ENCODE results near the gene G6PC2.
"Not testable (repeated sequence)": the region's sequence is repeated elsewhere in the genome, so short reads cannot be mapped to it uniquely, and the experiment has no call there.

G6PC2 gene, protein sequence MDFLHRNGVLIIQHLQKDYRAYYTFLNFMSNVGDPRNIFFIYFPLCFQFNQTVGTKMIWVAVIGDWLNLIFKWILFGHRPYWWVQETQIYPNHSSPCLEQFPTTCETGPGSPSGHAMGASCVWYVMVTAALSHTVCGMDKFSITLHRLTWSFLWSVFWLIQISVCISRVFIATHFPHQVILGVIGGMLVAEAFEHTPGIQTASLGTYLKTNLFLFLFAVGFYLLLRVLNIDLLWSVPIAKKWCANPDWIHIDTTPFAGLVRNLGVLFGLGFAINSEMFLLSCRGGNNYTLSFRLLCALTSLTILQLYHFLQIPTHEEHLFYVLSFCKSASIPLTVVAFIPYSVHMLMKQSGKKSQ

DNA sequence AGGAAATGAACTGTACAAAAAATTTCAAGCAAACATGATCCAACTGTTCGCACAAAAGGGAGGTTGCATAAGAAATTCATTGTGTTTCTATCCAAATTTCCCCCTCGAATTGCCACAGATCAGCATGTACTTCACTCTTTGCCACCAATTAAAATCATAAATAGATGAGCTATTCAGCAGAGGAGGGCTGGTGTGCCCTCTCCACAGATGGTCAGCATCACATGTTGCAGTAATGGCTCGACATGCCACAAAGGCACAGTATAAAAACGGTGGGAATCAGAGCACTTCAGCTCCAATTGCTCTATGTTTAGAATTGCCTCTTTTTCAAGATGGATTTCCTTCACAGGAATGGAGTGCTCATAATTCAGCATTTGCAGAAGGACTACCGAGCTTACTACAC lies at the start of gene G6PC2:
TSS of gene G6PC2 (plus strand) at position 289 of the 400 bp plus-strand sequence. CDS start at position 330, 41 bp downstream.
- no peak for DNase-seq (ENCODE audit: low read depth)

DNA sequence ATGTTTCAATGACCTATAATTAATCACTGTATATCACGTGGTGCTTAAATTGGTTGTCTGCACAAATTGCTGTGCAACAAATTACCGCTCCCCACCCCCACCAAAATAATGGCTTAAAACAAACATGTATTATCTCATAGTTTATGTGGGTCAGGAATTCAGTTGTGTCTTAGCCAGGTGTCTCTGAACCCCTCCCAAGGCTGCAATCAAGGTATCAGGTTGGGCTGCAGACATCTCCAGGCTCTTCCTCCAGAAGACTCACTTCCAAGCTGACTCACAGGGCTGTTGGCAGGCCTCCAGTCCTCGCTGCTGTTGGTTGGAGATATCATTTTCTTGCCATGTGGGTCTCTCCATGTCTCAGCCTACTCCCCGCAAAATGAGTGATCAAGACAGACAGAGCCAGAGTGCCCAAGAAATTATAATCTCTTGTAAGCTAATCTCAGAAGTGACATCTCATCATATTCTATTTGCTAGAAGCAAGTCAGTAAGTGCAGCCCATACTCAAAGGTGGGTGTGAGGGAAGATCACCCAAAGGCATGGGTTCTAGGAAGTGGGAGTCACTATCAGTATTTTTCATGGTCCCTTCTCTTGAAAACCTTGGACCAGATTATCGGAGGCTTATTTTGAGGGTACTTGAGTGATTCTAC lies 49.3 kb upstream of the G6PC2 start:
- peak; percentile 86 for DNase-seq (ENCODE audit: low read depth)

DNA sequence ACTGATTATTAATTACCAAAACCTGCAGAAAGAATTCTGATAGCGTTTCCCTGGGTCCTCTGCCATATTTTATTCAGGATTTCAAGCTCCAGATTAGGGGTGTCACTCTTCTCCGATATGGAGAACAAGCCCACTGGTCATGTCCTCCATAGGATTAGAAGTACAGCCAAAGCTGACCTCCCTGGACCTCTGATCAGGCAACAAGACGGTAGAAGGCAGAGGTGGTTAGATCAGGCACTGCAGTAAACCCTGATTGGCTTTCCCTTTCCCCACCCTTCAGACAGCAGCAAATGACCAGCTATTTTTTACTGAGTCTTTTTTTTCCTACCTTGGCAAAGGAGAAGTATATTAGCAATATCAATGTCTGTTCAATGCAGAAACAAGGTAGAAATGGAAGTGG lies 48.6 kb upstream of the G6PC2 start:
- DNase-seq (ENCODE audit: low read depth) = no peak

DNA sequence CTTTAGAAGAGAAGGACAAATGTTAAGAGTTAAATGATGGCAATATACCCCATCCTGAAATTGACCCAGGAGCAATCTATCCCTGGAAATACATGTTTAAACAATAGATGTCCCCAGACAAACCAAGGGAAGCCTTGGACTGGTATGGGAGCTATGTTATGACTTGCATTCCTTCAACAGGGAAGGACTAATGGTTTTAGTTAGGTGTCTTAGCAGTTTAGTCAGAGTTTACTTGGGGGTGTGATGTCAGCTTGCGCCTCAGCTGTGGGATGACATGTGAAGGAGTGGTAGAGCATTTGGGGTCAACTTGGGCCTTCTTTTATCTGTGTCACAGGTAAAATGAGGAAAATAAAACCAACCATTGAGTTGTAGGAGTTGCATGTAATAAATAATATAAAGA lies 47.6 kb upstream of the G6PC2 start:
- no peak for DNase-seq (ENCODE audit: low read depth)

DNA sequence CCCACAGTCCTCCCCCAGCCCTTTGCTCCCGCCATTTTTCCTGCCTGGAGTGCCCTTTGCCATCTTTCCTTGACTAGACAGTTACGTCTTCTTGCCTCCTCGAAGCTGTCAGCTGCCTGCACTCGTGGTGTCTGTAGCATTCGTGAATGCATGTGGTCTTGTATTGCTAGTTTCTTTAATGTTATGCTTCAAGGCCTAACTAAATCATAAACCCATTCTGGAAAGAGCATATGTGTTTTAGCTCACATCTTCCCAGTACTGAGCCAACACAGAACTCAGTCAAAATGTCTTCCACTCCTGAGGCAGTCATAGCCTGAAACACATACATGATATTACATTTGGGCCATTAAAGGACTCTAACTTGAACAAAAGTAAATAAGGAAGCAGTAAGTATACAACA lies 46.4 kb upstream of the G6PC2 start:
- no peak for DNase-seq (ENCODE audit: low read depth)

DNA sequence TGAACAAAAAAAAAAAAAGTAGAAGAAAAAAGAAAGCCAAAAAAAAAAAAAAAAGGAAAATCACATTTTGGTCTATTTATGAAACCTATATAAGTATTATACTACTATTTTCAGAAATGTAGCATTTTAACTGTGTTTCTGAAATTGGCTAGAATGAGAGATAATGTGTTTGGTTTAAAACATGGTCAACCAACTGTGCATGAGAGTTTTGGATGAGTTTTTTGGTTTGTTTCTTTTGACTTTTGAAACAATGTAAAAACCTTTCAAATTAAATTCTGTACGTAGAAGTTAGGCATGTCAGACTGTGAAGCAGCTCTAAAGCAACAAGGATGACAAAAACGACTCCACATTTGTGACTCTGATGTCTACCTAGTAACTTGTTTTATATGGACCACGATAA lies 45.5 kb upstream of the G6PC2 start:
- no peak for DNase-seq (ENCODE audit: low read depth)

DNA sequence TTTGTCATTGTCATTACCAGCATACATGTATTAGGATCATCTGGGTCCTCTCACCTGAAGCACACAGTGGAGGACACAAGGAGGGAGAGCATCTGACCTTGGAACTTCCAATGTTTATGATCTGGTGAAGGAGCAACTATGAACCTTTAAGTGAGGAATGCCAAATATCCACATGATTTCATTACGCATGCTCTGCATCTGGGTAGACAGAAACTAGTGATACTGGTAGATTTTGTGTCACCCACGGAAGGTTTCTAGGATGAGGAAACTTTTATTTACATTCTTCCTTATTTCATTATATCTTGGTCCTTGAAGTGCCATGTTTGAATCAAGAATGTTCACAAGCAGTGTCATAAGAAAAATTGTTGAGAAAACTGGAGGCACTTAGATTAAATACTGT lies 42.9 kb upstream of the G6PC2 start:
- peak; percentile 53 for DNase-seq (ENCODE audit: low read depth)

DNA sequence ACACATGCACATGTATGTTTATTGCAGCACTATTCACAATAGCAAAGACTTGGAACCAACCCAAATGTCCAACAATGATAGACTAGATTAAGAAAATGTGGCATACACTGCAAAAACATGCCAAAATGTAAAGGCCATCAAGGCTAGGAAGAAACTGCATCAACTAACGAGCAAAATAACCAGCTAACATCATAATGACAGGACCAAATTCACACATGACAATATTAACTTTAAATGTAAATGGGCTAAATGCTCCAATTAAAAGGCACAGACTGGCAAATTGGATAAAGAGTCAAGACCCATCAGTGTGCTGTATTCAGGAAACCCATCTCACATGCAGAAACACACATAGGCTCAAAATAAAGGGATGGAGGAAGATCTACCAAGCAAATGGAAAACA lies 33.9 kb upstream of the G6PC2 start:
- DNase-seq (ENCODE audit: low read depth) = not testable (repeated sequence)

DNA sequence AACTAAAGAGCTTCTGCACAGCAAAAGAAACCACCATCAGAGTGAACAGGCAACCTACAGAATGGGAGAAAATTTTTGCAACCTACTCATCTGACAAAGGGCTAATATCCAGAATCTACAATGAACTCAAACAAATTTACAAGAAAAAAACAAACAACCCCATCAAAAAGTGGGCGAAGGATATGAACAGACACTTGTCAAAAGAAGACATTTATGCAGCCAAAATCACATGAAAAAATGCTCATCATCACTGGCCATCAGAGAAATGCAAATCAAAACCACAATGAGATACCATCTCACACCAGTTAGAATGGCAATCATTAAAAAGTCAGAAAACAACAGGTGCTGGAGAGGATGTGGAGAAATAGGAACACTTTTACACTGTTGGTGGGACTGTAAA lies 30.7 kb upstream of the G6PC2 start:
- DNase-seq (ENCODE audit: low read depth) = not testable (repeated sequence)

DNA sequence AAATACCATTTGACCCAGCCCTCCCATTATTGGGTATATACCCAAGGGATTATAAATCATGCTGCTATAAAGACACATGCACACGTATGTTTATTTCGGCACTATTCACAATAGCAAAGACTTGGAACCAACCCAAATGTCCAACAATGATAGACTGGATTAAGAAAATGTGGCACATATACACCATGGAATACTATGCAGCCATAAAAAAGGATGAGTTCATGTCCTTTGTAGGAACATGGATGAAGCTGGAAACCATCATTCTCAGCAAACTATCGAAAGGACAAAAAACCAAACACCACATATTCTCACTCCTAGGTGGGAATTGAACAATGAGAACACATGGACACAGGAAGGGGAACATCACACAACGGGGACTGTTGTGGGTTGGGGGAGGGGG lies 30.3 kb upstream of the G6PC2 start:
- DNase-seq (ENCODE audit: low read depth) = not testable (repeated sequence)

DNA sequence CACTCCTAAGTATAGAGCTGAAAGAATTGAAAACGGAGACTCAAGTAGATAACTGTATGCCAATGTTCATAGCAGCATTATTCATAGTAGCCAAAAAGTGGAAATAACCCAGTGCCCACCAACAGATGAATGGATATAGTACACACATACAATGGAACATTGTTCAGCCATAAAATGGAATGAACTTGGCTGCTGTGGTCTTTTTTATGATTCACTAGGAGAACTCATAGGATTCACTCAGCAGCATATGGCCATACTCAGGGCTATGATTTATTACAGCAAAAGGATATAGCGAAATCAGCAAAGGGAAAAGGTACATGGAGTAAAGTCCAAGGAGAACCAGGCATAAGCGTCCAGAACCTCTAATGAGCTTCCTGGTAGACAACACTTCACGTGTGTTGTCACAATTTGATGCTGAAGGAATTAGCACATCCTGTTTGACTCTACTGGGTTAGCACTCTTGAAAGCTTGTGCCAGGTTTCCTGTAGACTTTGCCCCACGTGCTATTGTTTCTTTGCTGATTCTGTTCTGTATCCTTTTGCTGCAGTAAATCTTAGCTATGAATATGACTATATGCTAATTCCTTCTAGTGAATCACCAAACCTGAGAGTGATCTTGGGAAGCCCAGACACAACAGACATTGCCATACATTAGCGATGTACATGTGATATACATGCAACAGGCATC lies 26.6 kb upstream of the G6PC2 start:
- DNase-seq (ENCODE audit: low read depth) = no peak

DNA sequence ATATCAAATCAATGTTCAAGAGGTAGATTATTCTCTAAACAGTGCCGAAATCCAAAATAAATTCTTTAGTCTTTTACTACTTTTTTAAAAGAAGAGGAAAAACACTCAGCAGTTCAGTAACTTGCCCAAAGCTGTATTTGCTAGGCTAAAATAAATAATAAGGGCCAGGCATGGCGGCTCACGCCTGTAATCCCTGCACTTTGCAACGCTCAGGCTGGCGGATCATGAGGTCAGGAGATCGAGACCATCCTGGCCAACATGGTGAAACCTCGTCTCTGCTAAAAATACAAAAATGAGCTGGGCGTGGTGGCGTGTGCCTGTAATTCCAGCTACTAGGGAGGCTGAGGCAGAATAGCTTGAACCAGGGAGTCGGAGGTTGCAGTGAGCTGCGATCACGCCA lies 18.9 kb upstream of the G6PC2 start:
- DNase-seq (ENCODE audit: low read depth) = not testable (repeated sequence)

DNA sequence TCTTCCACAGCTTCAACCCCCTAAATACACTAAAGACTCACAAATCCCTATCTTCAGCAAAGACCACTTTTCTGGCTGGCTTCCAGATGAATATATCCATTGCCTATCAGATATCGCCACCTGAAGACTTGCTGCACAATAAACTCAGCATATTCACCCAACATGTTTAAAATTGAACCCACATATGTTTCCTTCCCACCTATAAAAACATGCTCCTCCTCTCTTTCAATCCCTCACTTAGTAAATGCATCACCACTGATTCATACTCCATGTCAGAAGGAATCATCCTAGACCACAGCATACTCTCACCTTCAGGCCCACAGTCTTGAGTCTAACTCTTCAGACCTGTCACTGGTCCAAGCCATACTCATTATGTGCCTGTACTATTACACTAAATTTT lies 16.1 kb upstream of the G6PC2 start:
- peak; percentile 32 for DNase-seq (ENCODE audit: low read depth)

DNA sequence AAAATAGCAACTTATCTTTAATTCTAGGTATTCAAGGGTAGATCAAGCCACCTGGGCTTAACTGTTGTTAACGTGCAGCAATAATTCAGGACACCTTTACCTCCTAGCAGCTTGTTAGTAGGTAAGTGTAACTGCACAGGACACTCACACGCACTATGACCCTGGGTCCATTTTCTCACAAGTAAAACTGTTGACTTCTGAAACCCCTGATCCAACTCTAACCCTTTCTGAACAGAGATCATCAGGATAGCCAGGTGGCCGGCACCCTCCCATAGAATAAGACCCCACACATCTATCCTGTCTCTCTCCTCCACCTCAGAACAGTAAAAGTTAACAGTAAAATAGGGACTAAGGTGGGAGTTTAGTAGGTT lies 11.5 kb upstream of the G6PC2 start:
- DNase-seq (ENCODE audit: low read depth) = no peak

DNA sequence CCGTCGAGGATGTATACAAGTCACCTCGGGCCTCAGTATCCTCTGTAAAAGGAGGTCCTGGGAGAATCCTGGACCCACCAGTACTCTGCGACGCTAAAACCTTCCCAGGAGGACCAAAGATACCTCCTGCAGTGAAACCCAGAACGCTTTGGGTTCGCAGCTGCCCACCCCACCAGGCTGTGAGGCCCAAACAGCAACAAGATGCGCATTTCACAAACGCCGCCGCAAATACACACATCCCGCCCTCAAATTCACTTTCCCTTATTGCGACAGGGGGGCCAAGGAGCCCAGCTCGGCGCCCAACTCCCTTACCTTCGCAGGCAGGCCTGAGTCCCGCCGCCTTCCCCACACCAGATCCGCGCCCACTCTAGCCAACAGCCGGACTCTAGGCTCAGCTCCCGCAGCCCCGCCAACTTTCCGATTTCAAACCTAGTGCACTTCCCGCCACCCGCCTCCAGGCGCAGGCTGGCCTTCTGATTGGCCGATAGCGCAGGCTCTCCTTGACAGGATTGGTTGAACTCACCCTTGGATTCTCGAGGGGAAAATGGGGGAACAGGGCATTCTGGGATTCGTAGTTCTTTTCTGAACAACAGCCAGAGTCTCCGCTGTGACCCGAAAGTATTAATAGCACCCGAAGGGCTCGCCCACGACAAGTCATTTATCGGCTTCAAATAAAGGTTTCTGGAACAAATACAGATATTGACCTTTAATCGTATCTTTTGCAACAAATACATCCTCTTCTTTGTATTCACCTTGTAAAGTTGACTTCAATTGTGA lies 10.9 kb upstream of the G6PC2 start, which contains the start of gene SPC25:
TSS of gene SPC25 (minus strand) at position 425 of the 777 bp plus-strand sequence. CDS start 911 bp downstream, outside the sequence.
- peak; percentile 81 for DNase-seq (ENCODE audit: low read depth)

DNA sequence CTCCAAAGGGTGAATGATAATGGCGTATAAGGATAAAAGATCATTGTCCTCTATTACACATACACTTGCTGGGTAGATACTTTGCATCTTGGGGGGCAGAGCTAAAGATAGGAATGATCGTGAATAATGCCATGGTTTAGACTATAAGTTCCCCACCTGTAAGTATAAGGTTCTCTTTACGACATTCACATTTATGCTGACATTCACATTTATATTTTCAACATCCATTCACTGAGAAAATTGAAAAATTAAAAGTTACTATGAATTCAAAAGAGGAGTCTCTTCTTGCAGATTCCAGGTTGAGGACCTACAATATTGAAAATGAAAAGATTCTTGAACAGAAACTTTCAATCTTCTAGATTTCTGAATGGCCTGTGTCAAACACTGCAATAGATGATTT lies 8.8 kb upstream of the G6PC2 start:
- DNase-seq (ENCODE audit: low read depth) = no peak

DNA sequence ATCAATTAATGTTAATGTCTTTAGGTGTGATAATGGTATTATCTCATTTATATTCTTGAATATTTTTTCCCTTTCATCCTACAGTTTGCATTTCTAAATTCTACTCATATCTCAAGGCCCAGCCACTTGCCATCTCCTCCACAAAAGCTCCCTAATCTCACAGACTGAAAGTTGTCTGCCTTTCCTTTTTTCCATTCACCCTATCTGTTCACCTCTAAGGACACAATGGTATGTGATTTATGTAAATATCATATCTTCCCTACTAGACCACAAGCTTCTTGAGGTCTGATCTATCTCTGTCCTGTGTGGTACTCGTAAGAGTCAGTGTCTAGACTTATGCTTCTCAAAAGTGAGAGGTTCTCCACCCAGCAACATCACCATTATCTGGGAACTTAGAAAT lies 7.0 kb upstream of the G6PC2 start:
- no peak for DNase-seq (ENCODE audit: low read depth)

DNA sequence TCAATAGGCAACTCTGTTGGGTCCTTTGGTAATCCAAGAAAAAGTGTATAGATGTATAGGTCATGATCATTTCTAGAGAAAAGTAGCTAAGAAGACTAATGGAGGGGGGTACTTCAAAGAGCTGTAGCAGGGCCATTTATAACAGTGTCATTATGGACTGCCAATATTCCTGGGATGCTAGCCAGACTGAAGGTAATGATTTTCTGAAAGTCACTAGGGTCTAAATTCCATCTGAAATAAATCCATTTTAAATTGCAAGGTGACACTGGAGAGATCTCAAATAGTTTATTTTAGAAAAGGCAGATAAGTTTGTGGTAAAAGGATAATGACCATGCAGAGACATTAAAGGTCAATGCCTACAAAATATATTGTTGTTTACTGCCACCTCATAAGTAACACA lies 6.4 kb upstream of the G6PC2 start:
- no peak for DNase-seq (ENCODE audit: low read depth)

DNA sequence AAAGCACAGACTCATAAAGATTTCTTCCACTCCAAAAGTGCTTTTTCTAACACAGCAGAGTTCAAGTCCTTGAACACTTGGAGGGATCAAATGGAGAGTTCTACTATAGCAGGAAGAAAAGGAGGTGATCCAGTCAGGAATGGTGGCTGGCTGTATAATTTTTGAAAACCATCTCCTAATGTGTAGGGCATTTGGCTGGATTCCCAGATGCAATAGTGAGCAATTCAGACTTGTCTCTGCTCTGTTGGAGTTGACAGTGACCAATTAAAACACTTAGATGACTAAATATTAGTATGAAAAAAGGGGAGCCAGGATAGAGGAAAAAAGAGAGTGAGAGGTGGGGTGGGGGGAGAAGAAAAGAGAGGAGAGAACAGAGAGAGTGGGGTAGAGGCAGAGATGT lies 5.3 kb upstream of the G6PC2 start:
- peak; percentile 7 for DNase-seq (ENCODE audit: low read depth)

DNA sequence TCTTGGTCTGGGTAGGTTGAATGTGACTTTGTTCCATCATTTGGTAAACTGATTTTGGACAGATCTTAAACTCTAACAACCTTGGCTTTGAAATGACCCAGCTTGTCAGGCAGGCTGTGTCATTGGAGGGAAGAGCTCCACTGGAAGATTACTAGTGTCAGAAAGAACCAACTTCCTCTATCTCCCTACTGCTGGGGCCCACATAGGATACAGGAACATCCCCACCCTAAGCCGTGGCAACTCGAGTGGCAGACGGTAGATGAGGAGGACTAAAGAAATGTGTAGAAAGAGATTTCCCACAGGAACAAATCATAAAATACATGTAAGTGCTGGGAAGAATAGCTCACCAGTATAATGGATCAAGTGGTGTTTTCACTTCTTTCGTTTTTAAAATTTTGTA lies 4.3 kb upstream of the G6PC2 start:
- DNase-seq (ENCODE audit: low read depth) = no peak

DNA sequence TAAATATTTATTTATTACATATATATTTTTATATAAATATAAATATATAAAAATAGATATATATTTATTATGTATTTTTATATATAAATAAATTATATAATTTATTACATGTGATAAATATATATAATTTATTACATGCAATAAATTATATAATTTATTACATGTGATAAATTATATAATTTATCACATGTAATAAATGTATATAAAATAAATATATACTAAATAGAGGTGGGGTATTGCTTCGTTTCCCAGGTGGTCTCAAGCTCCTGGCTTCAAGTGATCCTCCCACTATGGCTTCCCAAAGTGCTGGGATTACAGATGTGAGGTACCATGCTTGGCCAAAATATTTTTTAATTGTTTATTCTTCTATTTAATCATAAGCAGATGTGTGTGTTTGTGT lies 3.6 kb upstream of the G6PC2 start:
- DNase-seq (ENCODE audit: low read depth) = no peak

DNA sequence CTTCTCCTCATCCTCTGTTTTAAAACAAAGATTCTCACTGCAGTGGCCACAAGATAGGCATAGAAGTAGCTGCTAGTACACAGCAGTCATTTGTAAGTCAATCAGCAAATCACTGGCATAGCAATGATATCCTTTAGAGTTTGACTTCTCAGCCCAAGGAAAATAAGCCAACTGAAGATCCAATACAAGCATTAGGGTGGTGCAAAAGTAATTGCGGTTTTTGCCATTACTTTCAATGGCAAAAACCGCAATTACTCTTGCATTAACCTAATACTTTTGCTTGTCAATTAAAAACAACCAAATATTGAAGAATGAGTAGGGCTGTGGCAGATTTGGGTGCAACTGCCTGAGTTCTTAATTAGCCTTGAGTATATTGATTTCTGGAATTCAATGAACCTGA lies 2.8 kb downstream of the G6PC2 start:
- no peak for DNase-seq (ENCODE audit: low read depth)
